ENCODE results near the gene SMIM27.
A peak's percentile ranks its signal among the peaks of the same experiment; 100 is the strongest.
"Not testable (repeated sequence)": the region's sequence is repeated elsewhere in the genome, so short reads cannot be mapped to it uniquely, and the experiment has no call there.

SMIM27 gene

DNA sequence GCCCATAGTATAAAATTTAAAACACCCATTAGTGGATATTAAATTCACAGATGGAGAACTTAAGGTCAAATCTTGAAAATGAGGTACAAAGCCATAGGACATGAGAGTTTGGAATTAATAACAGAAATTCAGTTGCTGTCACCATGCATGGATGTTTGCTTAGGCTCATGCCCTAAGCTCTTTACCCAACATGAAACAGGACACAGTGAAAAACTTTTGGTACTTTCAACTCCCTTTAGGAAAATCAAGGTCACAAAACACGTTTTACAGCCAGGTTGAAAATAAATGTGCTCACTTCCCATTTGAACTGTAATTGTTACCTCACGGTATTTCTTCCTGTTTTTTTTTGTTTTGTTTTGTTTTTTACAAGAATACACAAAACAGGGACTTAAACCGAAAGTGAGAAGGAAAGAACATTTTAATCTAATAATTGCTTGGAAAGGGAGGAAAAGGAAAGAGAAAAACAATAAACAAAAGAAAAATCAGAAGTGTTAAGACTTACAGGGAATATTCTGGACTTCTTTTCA lies 6.3 kb downstream of the SMIM27 start:
- no peak for DNase-seq

DNA sequence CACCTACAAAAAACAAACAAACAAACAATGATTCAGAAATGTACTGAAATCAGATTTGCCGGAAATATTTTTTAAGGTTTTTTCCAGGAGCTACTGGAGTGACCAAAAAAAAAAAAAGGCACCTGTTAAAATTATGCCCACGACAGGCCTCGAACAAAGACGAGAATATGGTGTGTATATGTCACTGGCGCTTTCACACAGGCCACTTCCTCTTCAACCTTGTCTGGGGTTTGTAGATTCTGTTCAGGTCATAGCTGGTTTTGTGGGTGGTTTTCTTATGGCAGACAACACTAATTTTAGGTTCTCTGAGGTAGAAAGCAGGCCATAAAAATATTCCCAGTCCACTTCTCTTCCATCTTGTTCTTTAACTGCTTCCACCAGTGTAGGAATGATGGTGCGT lies 13.8 kb downstream of the SMIM27 start:
- no peak for DNase-seq

DNA sequence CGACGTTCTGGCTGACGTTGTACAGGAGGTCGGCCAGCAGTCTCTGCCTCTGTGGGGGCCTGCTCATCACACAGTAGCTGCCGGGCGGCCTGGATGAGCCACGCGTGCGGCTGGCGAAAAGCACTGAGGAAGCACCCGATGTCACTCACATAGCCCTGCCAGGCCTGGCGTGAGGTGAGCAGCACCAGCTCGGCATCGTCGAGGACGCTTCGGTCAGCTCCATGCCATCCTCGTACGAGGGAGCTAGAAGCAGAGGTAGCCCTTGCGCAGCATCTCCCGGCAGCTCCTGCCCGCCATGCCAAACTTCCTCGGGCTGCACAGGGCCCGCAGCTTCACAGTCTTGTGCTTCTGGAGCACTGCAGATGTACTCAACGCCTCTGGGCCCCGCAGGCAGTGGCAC lies 14.6 kb downstream of the SMIM27 start:
- no peak for DNase-seq

DNA sequence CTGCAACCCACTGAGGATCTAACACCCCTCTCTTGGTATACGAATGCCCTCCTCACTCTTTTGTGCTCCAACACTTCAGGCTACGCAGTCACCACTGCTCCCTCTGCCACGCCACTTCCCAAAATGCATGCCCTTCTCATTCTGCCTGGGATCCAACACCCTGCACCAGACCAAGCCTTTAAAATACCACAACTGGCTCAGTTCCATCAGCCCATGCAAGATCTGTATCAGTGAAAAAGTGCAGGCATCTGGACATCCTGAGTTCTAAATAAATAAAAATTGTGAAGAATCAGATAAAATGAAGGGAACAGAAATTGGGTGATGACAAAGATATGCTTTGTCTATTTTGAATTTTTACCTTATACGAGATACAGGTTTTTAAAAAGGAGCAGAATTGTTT lies 18.1 kb downstream of the SMIM27 start:
- no peak for DNase-seq

DNA sequence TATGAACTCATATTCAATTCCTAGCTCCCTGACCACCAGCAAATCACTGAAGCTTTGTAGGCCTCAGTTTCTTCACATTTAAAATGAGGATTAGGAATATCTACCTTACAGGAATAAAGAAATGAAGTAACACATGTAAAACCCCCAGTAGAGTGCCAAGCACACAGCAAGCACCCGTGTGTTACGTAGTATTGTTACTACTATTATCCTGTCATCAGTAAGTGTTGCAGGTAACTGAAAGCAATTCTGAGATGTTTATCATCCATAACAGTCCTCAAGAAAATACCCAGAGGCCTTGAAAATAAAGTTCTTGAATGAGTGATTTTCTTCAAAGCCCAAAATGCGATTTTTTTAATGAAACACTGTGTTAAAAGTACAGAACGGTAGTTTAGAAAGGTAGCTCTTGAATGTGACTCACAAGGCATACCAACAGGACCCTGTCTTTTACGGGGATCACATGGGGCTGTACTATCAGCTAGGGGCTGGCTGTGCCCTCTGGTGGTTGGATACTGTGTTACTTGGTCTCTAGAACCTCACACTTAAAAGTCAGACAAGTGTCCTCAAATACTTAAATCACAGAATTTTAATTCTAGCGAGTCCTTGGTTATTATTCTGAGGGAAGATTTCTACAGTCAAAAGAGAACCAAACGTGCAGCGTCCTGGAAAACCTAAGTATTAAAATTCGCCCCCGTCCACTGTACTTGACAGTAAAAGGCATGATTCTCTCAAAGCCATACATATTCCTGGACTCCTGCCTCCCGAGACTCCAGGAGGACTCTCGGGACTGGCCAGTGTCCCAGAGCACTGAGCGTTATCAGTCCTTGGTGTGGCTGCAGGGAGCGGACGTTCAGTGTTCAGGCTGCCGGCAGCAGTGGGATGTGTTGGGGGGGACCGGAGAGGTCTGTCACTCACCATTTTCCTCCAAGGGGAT lies 20.1 kb downstream of the SMIM27 start:
- peak; percentile 70 for DNase-seq

DNA sequence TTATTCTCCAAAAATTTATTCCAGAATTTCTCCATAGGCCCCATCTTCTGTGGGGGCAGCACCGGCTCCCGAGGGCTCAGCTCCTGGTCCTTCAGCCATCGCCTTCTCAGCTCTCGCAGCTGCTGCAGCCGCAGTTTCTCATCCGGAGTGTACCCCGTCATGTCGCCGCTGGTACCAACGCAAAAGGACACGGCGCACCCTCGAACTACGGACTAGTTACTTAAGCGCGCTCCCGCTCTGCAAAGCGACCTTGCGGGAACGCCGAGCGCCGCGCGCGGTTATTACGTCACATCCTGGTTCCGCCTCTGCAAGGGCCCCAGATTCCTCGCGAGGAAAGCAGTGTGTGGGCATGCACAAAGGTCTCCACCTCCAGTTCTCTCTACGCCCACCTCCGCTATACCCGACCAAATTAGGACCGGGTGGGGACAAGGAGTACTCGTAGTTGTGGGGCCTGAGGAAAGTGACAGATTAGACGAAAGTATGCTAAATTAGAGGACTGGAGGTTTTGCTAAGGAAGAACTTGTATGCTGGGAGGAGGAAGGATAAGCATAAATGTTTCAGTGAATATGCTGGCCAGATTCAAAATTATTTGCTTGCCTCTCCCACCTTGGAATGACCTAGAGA lies 20.9 kb downstream of the SMIM27 start, which contains the start of gene NDUFB6:
TSS of gene NDUFB6 (minus strand) at position 260 of the 624 bp plus-strand sequence. CDS start at position 161, 99 bp downstream.
- DNase-seq: peak; percentile 98

DNA sequence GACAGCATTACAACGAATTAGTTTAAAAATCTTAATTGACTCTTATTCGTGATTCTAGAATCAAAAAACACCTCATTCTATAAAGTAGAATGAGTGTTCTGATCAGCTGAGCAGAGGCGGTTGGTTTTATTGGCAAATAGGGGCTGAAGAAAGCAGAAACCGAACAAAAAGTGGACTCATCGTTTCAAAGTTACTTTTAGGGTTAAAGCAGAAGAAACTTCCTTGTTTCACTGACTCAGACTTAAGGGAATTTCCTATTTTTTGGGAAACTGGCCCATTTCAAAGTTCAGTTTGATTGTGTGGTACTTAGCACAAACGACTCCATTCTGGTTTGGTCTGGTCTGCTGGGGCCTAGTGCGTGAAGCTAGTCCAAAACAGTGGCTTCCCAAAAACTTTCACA lies 21.7 kb downstream of the SMIM27 start:
- no peak for DNase-seq

DNA sequence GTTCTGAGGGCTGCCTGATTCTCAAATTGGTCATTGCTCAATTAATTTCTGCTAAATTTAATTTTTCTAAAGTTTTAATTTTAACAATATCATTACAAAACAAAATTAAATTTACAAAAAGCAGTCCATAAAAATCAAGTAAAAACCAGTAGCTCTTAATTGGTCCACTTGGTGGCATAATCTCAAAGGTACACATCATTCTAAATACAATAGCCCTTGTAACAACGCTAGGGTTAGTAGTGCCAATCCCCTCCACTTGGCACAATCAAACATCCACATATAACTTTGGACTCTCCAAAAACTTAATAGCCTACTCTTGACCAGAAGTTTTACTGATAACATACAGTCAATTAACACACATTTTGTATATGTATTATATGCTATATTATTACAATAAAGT lies 22.7 kb downstream of the SMIM27 start:
- DNase-seq: no peak

DNA sequence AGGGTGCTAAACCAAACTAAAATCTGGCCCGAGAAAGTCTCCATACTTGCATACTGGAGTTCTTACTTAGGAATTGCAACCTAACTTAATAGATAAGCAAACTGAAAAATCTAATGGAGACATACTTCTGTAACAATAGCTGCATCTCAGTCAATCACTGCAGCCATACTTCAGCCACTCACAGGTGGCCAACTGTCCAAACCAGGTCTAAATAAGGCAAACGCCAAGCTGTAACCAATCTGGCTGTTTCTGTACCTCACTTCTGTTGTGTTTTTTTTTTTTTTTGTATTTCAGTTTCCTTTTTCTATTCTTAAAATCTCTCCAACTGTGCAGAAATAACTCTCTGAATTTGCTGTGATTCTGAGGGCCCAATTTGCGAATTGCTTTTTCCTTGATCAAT lies 25.2 kb downstream of the SMIM27 start:
- no peak for DNase-seq

DNA sequence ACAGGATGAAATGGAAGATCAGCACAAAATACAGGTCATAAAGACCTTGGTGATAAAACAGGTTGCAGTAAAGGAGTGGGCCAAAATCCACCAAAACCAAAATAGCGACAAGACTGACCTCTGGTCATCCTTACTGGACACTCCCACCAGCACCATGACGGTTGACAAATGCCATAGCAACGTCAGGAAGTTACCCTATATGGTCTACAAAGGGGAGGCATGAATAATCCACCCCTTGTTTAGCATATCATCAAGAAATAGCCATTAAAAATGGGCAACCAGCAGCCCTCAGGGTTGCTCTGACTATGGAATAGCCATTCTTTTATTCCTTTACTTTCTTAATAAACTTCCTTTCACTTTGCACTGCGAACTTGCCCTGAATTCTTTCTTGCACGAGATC lies 26.8 kb downstream of the SMIM27 start:
- DNase-seq: no peak

DNA sequence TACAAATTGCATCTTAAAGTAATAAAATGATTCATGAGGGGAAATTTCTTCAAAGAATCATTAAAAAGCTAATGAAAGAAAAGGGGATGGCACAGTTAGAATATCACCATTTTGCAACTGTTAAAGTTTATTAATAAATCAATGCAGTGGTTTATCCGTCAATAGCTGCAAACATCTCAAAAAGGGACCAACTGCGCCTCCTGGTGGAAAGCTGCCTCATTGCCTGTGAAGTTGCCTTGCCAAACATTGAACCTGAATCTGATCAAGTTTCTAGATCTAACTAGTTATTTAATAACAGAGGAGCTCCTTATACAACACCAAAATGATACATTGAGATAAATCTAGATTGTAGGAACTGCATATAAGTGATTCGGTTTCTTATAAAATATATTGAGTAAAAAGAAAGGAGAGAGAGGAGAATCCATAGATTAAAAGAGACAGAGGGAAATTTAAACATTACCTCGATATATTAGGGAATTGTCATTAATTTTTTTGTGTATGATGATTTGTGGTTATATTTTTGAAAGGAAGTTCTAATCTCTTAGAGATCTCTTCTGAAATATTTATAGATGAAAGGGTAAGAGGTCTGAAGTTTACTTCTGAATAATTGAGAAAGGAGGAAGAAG lies 27.7 kb downstream of the SMIM27 start:
- peak; percentile 88 for DNase-seq

DNA sequence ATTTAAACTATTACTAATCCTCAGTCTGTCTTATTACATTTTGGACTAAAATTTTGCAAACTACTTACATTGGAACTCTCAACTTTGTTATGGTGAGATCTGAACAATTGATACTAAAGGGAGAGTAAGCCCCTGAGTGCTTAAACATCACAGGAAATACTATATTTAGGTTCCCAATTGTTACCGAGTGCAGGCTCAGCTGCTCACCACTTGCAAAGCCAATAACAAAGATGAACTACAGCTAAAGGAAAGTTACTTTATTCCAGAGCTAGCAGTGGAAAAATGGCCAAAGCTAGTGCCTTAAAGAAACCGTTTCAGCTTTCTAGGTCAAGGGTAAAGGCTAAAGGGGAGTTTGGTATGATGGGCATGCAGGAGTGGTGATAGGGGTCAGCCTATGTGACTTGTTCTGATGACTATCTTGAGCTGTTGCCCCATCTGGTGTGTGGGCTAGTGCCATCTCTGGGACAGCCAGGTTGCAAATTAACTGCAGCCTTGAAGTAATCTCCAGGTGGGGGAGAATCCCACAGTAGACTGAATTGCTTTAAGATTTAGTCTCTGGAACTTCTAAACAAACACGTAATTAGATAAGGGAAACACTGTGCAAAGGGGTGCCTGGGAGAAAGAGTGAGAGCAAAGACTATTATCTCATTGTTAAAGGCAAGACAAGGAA lies 28.6 kb downstream of the SMIM27 start:
- DNase-seq: no peak

DNA sequence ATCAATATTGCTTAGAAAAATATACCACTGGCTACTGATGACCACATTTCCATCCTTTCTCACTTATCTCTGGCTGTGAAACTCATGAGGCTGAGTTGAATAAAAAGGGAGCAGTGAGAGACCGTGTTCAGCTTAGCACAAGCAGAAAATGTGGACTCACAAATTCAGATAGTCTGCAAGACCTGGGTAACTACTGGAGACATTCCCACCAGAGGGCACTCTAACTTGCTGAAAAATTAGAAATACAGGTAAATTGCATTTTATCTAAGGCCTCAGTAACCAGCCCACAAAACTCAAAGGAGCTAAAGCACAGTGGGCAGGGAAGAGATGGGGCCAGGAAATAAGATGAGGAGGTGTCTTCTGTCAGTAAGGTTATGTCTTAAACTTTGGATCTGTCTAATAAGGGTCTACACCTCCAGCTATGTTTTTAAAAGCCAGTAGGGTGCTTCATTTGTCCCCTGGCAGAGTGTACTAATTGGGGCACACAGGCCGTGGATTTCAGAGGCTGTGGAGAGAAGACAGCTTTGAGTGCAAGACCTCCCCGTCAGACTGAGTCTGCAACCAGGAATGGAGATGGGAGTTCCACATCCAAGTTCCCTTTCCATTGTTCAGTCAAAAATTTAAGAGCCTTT lies 29.5 kb downstream of the SMIM27 start:
- DNase-seq: no peak

DNA sequence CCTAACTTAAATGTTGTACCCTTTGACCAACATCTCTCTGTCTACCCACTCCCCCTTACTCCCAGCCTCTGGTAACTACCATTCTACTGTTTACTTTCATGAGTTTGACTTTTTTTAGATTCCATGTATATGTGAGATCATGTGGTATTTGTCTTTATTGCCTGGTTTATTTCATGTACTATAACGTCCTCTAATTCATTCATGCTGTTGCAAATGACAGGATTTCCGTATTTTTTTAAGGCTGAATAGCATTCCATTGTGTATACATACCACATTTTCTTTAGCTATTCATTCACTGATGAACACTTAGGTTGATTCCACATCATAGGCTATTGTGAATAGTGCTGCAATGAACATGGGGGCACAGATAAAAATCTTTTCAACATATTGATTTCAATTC lies 32.7 kb downstream of the SMIM27 start:
- DNase-seq: no peak

DNA sequence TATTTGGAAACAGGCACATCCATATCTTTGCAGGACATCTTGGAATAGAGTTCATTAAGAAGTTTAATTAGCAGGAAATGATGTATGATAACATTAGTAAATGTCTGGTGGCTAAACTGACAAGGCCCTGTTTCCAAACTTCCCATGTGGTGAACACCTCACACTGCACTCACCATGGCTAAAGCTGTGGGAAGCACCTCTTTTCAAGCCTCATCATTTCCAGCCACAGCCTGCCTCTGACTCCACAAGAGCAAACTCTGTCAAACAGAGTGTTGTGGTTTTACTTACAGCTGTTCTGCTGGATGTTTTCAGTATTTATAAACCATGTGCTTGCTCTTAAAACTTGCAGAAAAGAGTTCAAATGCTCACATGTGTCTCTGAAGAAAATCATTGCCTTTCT lies 35.8 kb downstream of the SMIM27 start:
- DNase-seq: no peak

DNA sequence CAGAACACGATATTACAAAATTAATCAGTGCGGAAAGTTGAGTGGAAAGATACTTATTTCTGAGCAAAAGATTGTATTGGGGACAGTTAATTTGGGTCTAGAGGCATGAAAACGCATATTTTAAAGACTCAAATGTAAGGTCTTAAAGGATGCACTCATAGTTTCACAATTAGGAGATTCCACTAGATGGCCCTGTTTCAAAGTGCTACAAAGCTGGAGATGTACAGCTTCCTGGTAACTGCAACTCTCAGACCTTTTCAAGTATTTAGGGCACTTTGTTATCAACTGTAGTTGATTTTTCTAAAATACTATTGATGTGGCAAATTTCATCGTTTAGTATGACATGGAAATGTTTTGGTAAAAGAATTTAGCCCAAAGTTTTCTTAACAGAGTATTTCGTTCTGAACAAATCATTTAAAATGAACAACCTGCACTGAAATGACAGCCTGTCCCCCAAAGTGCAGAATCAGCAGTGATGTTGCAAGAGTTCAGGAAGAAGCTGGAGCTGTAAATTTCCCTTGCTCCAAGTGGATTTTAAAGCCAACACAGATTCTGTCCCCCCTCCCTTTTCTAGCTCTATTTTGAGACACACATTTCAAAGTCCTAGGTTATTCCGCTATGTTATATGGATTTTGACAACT lies 37.1 kb downstream of the SMIM27 start:
- DNase-seq: no peak

DNA sequence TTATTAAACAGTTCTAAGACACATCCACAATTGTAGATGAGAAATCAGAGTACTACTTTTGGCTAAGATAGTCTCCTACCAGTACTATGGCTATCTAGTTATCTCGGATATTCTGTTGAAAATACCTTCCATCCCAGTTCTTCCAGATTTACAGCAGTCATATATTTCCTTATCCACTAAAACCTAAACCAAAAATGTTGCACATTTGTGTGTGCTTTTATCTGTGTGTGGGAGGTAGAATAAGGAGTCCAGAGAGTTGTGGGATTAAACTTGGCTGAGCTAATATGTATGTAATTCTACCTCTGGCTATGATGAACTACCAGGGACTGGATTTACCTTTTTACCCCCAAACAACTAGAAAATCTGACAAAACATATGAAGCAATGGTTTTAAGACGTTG lies 38.3 kb downstream of the SMIM27 start:
- DNase-seq: no peak

DNA sequence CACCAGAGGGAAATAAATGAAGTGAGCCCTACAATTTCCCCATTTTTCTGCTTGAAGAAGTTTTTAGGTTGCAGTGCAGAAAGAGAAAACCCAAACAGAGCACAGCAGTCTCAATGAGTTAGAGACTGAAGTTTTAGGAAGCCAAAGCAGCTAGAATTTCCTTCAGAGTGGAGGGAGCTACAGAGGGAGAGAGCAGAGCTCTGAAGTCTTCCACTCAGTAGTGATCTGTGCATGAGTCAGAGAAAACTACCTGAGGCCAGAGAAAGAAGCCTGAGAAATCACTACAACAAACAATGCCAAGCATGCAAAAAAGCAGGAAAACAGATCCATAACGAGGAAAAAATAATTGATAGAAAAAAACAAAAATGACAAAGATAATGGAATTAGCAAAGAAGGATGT lies 38.8 kb downstream of the SMIM27 start:
- no peak for DNase-seq

DNA sequence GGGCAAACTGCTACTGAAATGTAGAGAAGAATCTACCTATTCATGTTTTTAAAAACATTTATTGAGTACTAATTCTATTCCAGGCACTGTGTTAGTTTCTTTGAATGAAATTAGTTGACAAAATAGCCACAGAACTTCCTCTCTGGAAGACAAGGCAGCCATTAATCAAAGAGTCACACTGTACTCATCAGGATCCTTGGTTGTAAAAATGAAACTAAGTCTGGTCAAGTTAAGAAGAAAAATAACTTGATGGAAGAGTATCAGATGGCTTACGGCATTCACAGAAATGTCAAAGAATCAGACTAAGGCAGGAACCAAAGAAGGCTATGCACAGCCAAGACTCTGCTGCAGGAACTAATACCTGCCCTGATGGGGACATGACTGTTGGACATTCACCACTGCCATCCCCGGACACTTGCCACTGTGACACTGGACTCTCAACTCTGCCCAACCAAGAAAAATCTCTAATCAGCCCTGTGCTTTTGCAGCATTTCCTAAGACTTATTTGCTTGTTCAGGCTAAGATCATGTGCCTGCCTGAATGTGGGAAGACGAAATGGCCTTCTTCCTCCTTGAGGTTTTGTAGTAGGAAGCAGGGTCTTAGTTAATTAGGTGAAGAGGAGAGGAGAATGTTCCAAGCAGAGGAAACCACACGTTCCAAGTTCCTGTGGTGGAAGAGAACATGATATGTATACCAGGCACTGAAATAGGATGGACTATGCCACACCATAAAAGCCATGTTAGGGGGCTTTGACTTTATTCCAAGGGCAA lies 44.2 kb downstream of the SMIM27 start:
- no peak for DNase-seq

DNA sequence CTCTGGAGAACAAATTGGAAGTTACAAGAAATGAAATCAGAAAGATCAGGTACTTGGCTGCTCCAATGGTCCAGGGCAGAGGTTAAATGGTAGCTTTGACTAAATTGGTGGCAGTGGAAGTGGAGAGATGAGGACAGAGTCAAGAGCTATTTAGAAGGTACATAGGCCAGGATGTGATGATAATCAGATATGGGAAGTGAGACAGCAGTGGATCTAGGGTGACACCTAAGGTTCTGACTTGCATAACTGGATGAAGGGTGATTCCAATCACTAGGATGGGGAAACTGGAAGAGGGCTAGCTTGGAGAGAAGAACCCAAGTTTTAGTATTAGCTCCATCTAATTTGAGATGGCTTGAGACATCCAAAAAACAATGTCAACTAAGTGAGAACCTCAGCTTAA lies 44.8 kb downstream of the SMIM27 start:
- DNase-seq: no peak

DNA sequence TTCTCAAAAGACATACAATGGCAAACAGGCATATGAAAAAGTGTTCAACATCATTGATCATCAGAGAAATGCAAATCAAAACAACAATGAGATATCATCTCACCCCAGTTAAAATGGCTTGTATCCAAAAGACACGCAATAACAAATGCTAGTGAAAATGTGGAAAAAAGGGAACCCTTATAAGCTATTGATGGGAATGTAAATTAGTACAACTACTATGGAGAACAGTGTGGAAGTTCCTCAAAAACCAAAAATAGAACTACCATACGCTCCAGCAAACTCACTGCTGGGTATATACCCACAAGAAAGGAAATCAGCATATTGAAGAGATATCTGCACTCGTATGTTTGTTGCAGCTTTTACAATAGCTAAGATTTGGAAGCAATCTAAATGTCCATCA lies 46.9 kb downstream of the SMIM27 start:
- not testable (repeated sequence) for DNase-seq
